Measurements from ENCODE around the gene SORCS2.

SORCS2 gene

GRCh38 chr4:7336732-7337131 lies 144.4 kb downstream of the SORCS2 start:
- no peak for TF ChIP-seq FOXP2 (optimal IDR thresholded peaks at IDR 0.05; ENCODE audit: borderline replicate concordance, extremely low read depth, extremely low read length, insufficient read depth)
- no peak for TF ChIP-seq SIN3A (IDR thresholded peaks at IDR 0.05; ENCODE audit: borderline replicate concordance, insufficient read depth, low read length)
- TF ChIP-seq REST (IDR thresholded peaks at IDR 0.05; ENCODE audit: insufficient read depth in 1 of 2, low read depth in 2 of 2, low read length in 2 of 2): no peak
- TF ChIP-seq POLR2AphosphoS5 (IDR thresholded peaks at IDR 0.05; ENCODE audit: low read depth, low read length): no peak
- TF ChIP-seq TAF1 (IDR thresholded peaks at IDR 0.05; ENCODE audit: borderline replicate concordance, insufficient read depth, low read length): no peak

GRCh38 chr4:7337196-7338058 lies 145.1 kb downstream of the SORCS2 start:
- TF ChIP-seq POLR2AphosphoS5 (IDR thresholded peaks at IDR 0.05; ENCODE audit: low read depth, low read length) (no peak), FOXP2 (optimal IDR thresholded peaks at IDR 0.05; ENCODE audit: borderline replicate concordance, extremely low read depth, extremely low read length, insufficient read depth) (no peak), TAF1 (IDR thresholded peaks at IDR 0.05; ENCODE audit: borderline replicate concordance, insufficient read depth, low read length) (no peak), REST (IDR thresholded peaks at IDR 0.05; ENCODE audit: insufficient read depth in 1 of 2, low read depth in 2 of 2, low read length in 2 of 2) (no peak), SIN3A (IDR thresholded peaks at IDR 0.05; ENCODE audit: borderline replicate concordance, insufficient read depth, low read length) (no peak)

GRCh38 chr4:7338059-7338452 lies 145.7 kb downstream of the SORCS2 start:
- TF ChIP-seq POLR2AphosphoS5 (IDR thresholded peaks at IDR 0.05; ENCODE audit: low read depth, low read length) (no peak), SIN3A (IDR thresholded peaks at IDR 0.05; ENCODE audit: borderline replicate concordance, insufficient read depth, low read length) (no peak), TAF1 (IDR thresholded peaks at IDR 0.05; ENCODE audit: borderline replicate concordance, insufficient read depth, low read length) (no peak), REST (IDR thresholded peaks at IDR 0.05; ENCODE audit: insufficient read depth in 1 of 2, low read depth in 2 of 2, low read length in 2 of 2) (no peak), FOXP2 (optimal IDR thresholded peaks at IDR 0.05; ENCODE audit: borderline replicate concordance, extremely low read depth, extremely low read length, insufficient read depth) (no peak)

GRCh38 chr4:7338876-7339623 lies 146.7 kb downstream of the SORCS2 start:
- TF ChIP-seq SIN3A (IDR thresholded peaks at IDR 0.05; ENCODE audit: borderline replicate concordance, insufficient read depth, low read length): no peak
- TF ChIP-seq REST (IDR thresholded peaks at IDR 0.05; ENCODE audit: insufficient read depth in 1 of 2, low read depth in 2 of 2, low read length in 2 of 2): no peak
- TF ChIP-seq TAF1 (IDR thresholded peaks at IDR 0.05; ENCODE audit: borderline replicate concordance, insufficient read depth, low read length): no peak
- no peak for TF ChIP-seq POLR2AphosphoS5 (IDR thresholded peaks at IDR 0.05; ENCODE audit: low read depth, low read length)
- TF ChIP-seq FOXP2 (optimal IDR thresholded peaks at IDR 0.05; ENCODE audit: borderline replicate concordance, extremely low read depth, extremely low read length, insufficient read depth): no peak

All from PFSK-1 (cell line).